GM23248 (cell line): ENCODE results near the gene EEF1A2.

ENCODE experiments used
- EZH2 ChIP-seq: fragments of 200-600 bp; sonication (generic); IDR thresholded peaks from 2 replicates; pipeline ENCODE4 v1.6.1; 2018; ENCODE audit warnings: antibody characterized with exemption, mild to moderate bottlenecking; ENCODE audit not compliant: insufficient read depth, poor library complexity, severe bottlenecking
- EZH2phosphoT487 ChIP-seq: fragments of 200-600 bp; sonication (generic); IDR thresholded peaks from 2 replicates; pipeline ENCODE4 v1.6.1; 2018; ENCODE audit warnings: antibody characterized with exemption, moderate library complexity, mild to moderate bottlenecking, low read depth; ENCODE audit not compliant: insufficient read depth

- no peak for TF ChIP-seq EZH2
- no peak for TF ChIP-seq EZH2phosphoT487
Measured at GRCh38 chr20:63500151-63500901, 1.4 kb upstream of the EEF1A2 start.
